Kidney epithelial cell (primary cell): ENCODE measurements around the gene MYL5. TPM values are rescaled to one million over a fixed set of nuclear protein-coding genes. Genes with fewer than 3 reads are reported as not detected.
"Not testable (repeated sequence)": the region's sequence is repeated elsewhere in the genome, so short reads cannot be mapped to it uniquely, and the experiment has no call there.

Experiments used
- DNase-seq: peaks from one replicate; pipeline ENCODE4 v3.0.0-alpha.2; 2010; ENCODE audit warnings: low read depth
- H3K27me3 ChIP-seq: 2 replicates; pipeline ENCODE4 v1.6.0; 2011; ENCODE audit warnings: low read length; ENCODE audit not compliant: control insufficient read depth, insufficient read depth
- H3K36me3 ChIP-seq: 2 replicates; pipeline ENCODE4 v1.5.1; 2011; ENCODE audit warnings: low read length; ENCODE audit not compliant: control insufficient read depth, insufficient read depth
- H3K4me3 ChIP-seq: 2 replicates; pipeline ENCODE4 v1.5.1; 2011; ENCODE audit warnings: low read depth, mild to moderate bottlenecking, control low read depth, low read length
- total RNA-seq: library from RNA; depleted of rRNA; stranded (reverse); fragments of >200 nt; gene quantifications from 2 replicates; pipeline ENCODE4 v1.2.3, GENCODE V29; 2015
- TF ChIP-seq, protein P1 (sequence below): IDR thresholded peaks from 2 replicates; pipeline ENCODE4 v1.5.1; 2011; ENCODE audit warnings: mild to moderate bottlenecking, moderate library complexity, low read length, control low read depth, inconsistent platforms; ENCODE audit not compliant: insufficient read depth, poor library complexity, severe bottlenecking

The MYL5 gene
- total RNA-seq, 1 donor from 2014 or later: 7.8 TPM

- Histone ChIP-seq H3K27me3 (peaks cover 3% of the 10 kb centered on the region), H3K36me3 (peaks cover 2% of the 10 kb centered on the region), H3K4me3 (no peak overlapping the region)
- TF ChIP-seq, protein P1, sequence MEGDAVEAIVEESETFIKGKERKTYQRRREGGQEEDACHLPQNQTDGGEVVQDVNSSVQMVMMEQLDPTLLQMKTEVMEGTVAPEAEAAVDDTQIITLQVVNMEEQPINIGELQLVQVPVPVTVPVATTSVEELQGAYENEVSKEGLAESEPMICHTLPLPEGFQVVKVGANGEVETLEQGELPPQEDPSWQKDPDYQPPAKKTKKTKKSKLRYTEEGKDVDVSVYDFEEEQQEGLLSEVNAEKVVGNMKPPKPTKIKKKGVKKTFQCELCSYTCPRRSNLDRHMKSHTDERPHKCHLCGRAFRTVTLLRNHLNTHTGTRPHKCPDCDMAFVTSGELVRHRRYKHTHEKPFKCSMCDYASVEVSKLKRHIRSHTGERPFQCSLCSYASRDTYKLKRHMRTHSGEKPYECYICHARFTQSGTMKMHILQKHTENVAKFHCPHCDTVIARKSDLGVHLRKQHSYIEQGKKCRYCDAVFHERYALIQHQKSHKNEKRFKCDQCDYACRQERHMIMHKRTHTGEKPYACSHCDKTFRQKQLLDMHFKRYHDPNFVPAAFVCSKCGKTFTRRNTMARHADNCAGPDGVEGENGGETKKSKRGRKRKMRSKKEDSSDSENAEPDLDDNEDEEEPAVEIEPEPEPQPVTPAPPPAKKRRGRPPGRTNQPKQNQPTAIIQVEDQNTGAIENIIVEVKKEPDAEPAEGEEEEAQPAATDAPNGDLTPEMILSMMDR: no peak
- no peak for DNase-seq
Observed at GRCh38 chr4:666822-667544, 7.4 kb upstream of the MYL5 start.

- Histone ChIP-seq H3K4me3 (no peak overlapping the region), H3K27me3 (peaks cover 3% of the 10 kb centered on the region), H3K36me3 (peaks cover 2% of the 10 kb centered on the region)
- no peak for DNase-seq
- TF ChIP-seq, protein P1: no peak
Observed at GRCh38 chr4:667545-667925, 6.8 kb upstream of the MYL5 start.

DNA sequence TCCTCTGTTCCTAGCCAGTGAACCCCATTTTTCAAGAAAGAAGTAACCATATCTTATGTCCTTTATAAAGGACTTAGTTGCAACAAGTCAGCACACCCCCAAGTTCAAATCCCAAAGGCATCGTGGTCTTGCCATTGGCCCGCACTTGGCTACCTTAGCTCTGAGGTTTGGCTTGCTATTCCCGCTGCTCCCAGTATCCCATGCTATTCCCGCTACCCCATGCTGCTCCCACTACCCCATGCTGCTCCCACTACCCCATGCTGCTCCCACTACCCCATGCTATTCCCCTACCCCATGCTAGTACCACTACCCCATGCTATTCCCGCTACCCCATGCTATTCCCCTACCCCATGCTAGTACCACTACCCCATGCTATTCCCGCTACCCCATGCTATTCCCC, 6.1 kb upstream of the MYL5 start:
- not testable (repeated sequence) for H3K4me3 ChIP-seq, H3K27me3 ChIP-seq, DNase-seq, H3K36me3 ChIP-seq

DNA sequence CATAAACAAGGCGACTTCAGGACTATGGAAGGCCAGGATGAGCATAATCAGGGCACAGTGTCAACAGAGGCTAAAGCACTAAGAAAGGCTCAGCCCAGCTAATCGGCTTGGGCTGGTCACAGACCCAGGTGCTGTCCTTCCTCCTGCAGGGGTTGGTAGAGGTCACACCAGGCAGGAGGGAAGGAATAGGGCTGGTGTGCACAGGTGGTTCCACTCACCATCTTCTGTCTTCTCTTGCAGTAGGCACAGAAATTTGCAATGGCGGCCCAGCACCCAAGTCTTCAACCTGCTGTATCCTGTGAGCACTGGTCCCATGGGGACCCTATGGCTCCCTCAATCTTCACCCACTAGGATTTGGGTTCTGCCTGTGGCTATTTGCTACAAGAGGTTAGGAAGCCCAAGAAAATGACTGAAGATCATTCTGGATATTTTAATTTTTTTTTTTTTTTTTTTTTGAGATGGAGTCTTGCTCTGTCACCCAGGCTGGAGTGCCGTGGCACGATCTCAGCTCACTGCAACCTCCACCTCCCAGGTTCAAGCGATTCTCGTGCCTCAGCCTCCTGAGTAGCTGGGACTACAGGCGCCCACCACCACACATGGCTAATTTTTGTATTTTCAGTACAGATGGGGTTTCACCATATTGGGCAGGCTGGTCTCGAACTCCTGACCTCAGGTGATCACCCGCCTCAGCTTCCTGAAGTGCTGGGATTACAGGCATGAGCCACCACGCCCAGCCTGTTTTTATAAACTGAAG, 4.4 kb upstream of the MYL5 start:
- not testable (repeated sequence) for H3K36me3 ChIP-seq, DNase-seq, H3K4me3 ChIP-seq, H3K27me3 ChIP-seq

- no peak for DNase-seq
- H3K36me3 ChIP-seq: peaks cover 2% of the 10 kb centered on the region
- TF ChIP-seq, protein P1: no peak
- H3K4me3 ChIP-seq: no peak overlapping the region
- no peaks in the 10 kb centered on the region for H3K27me3 ChIP-seq
Observed at GRCh38 chr4:671769-672168, 2.6 kb upstream of the MYL5 start.

DNA sequence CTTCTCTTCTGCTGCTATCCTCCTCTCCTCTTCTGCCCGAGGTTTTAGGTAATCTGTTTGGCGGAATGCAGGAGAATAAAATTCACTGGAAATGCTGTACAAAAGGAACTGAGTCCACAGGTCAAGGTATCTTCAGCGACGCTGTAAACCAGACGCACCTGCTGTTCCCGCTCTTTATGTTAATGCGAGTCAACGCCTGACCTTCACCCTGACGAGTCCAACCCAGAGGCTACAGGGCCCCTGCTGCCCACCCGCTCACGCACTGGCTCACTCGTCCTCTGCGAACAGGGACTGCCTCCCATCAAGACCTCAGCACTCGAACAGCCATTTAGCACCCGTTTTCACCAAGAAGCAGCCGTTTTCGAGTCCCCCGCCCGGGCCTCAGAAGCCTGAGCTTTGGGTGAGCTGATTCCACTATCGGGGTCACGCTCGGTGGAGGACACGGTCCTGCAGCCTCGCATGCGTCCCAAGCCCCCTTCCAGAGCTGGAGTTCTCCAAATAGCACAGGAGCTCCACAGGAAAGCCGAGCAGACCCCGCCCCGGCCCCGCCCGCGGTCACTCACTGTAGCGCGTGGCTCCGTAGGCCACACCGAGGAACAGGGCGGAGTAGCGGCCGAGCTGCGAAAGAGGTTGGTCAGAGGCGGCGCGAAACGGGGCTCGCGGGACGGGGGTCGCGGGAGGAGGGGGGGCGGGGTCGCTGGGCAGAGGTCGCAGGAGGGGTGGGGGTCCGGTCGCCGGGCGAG, 822 bp upstream of the MYL5 start:
- Histone ChIP-seq H3K27me3 (no peaks in the 10 kb centered on the region), H3K36me3 (peaks cover 2% of the 10 kb centered on the region), H3K4me3 (peak overlapping the region; percentile 67)
- TF ChIP-seq, protein P1: no peak
- DNase-seq: no peak
